Testis (tissue), 2 donors: ENCODE measurements around the gene MXD1.

Experiments used
- CTCF ChIP-seq, 3 experiments: fragments of 450-650 bp in 2 of 3; fragments of 200-600 bp in 1 of 3; sonication (generic) in 1 of 3; IDR thresholded peaks; one replicate each; pipeline ENCODE4 v1.5.1; 2016 to 2019; ENCODE audit warnings: antibody characterized with exemption in 3 of 3, mild to moderate bottlenecking in 2 of 3, moderate library complexity in 1 of 3
- POLR2A ChIP-seq: fragments of 450-650 bp; IDR thresholded peaks from one replicate; pipeline ENCODE4 v1.6.1; 2017; ENCODE audit warnings: antibody characterized with exemption, mild to moderate bottlenecking, moderate library complexity

DNA sequence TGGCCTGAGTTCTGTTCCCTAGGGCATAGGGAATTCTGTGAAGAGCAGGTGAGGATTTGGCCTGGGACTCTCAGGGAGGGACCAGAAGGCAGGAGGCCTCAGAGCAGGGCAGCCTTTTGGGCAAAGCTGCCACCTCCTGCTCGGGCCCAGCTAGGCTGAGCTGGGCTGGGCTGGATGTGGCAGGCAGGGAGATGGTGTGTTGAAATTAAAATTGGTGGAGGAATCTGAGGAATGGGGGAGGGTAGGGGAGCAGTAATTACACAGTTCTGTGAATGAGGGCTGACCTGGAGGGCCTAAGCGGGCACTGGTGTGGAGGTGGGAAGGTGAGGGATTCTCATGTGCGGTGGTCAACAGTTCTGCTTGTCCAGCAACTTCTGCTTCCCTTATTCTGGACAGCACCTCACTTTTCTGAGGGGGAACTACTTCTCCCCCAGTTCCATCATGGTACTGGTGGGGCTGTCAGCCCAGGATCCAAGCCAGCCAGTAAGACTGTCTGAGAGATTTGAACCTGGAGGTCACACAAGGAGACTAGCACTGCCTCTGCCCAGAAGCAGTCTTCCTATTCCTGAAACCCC lies 68.6 kb downstream of the MXD1 start:
- TF ChIP-seq POLR2A, result no peak
- no peak for TF ChIP-seq CTCF (IDR thresholded peaks at IDR 0.05)
